ENCODE results near the gene TWF2. TPM values are rescaled to one million over a fixed set of nuclear protein-coding genes. Genes with fewer than 3 reads are reported as not detected.

TWF2 gene
- polyA plus RNA-seq, 1 donor from 2014 or later: 61.7 TPM

- H3K4me3 ChIP-seq (ENCODE audit: low read length): no peak overlapping the region
- H3K4me2 ChIP-seq (ENCODE audit: low read length): no peak overlapping the region
- no peaks in the 10 kb centered on the region for H4K20me1 ChIP-seq (ENCODE audit: insufficient read depth)
- no peaks in the 10 kb centered on the region for H3K9me2 ChIP-seq (ENCODE audit: insufficient read depth, low read length)
- no peak overlapping the region for H3K9ac ChIP-seq (ENCODE audit: low read length)
- no peak for TF ChIP-seq EP300 (conservative IDR thresholded peaks at IDR 0.05; ENCODE audit: poor library complexity, severe bottlenecking)
- TF ChIP-seq, protein P1, sequence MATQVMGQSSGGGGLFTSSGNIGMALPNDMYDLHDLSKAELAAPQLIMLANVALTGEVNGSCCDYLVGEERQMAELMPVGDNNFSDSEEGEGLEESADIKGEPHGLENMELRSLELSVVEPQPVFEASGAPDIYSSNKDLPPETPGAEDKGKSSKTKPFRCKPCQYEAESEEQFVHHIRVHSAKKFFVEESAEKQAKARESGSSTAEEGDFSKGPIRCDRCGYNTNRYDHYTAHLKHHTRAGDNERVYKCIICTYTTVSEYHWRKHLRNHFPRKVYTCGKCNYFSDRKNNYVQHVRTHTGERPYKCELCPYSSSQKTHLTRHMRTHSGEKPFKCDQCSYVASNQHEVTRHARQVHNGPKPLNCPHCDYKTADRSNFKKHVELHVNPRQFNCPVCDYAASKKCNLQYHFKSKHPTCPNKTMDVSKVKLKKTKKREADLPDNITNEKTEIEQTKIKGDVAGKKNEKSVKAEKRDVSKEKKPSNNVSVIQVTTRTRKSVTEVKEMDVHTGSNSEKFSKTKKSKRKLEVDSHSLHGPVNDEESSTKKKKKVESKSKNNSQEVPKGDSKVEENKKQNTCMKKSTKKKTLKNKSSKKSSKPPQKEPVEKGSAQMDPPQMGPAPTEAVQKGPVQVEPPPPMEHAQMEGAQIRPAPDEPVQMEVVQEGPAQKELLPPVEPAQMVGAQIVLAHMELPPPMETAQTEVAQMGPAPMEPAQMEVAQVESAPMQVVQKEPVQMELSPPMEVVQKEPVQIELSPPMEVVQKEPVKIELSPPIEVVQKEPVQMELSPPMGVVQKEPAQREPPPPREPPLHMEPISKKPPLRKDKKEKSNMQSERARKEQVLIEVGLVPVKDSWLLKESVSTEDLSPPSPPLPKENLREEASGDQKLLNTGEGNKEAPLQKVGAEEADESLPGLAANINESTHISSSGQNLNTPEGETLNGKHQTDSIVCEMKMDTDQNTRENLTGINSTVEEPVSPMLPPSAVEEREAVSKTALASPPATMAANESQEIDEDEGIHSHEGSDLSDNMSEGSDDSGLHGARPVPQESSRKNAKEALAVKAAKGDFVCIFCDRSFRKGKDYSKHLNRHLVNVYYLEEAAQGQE (IDR thresholded peaks at IDR 0.05; ENCODE audit: borderline replicate concordance): no peak
- no peak for TF ChIP-seq RAD21 (conservative IDR thresholded peaks at IDR 0.05)
- TF ChIP-seq POLR2AphosphoS5 (IDR thresholded peaks at IDR 0.05): no peak
- TF ChIP-seq, protein P2, sequence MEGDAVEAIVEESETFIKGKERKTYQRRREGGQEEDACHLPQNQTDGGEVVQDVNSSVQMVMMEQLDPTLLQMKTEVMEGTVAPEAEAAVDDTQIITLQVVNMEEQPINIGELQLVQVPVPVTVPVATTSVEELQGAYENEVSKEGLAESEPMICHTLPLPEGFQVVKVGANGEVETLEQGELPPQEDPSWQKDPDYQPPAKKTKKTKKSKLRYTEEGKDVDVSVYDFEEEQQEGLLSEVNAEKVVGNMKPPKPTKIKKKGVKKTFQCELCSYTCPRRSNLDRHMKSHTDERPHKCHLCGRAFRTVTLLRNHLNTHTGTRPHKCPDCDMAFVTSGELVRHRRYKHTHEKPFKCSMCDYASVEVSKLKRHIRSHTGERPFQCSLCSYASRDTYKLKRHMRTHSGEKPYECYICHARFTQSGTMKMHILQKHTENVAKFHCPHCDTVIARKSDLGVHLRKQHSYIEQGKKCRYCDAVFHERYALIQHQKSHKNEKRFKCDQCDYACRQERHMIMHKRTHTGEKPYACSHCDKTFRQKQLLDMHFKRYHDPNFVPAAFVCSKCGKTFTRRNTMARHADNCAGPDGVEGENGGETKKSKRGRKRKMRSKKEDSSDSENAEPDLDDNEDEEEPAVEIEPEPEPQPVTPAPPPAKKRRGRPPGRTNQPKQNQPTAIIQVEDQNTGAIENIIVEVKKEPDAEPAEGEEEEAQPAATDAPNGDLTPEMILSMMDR (IDR thresholded peaks at IDR 0.05; ENCODE audit: poor library complexity, severe bottlenecking): no peak
- no peak overlapping the region for H3K27ac ChIP-seq (ENCODE audit: low read length)
- H3K79me2 ChIP-seq (replicated peaks; ENCODE audit: insufficient read depth, low read length): no peaks in the 10 kb centered on the region
- H3K9me3 ChIP-seq (ENCODE audit: low read length): no peaks in the 10 kb centered on the region
- H3F3A ChIP-seq (ENCODE audit: insufficient read depth, low read length, poor library complexity, severe bottlenecking): no peaks in the 10 kb centered on the region
- H2AFZ ChIP-seq (ENCODE audit: low read depth, low read length): no peak overlapping the region
- no peaks in the 10 kb centered on the region for H3K36me3 ChIP-seq (ENCODE audit: insufficient read depth, low read length)
- peaks cover 35% of the 10 kb centered on the region for H3K27me3 ChIP-seq (ENCODE audit: insufficient read depth, low read depth, low read length)
Observed at GRCh38 chr3:52246728-52247408, 7.9 kb upstream of the TWF2 start.

GRCh38 chr3:52246264-52246620 lies 7.3 kb upstream of the TWF2 start:
- Histone ChIP-seq H3K9me3 (ENCODE audit: low read length) (no peaks in the 10 kb centered on the region), H3F3A (ENCODE audit: insufficient read depth, low read length, poor library complexity, severe bottlenecking) (no peaks in the 10 kb centered on the region), H2AFZ (ENCODE audit: low read depth, low read length) (no peak overlapping the region), H3K79me2 (replicated peaks; ENCODE audit: insufficient read depth, low read length) (no peaks in the 10 kb centered on the region), H3K9me2 (ENCODE audit: insufficient read depth, low read length) (no peaks in the 10 kb centered on the region), H3K27ac (ENCODE audit: low read length) (no peak overlapping the region), H3K9ac (ENCODE audit: low read length) (no peak overlapping the region), H3K36me3 (ENCODE audit: insufficient read depth, low read length) (no peaks in the 10 kb centered on the region), H3K4me3 (ENCODE audit: low read length) (peak overlapping the region; percentile 45), H3K4me2 (ENCODE audit: low read length) (no peak overlapping the region), H4K20me1 (ENCODE audit: insufficient read depth) (no peaks in the 10 kb centered on the region), H3K27me3 (ENCODE audit: insufficient read depth, low read depth, low read length) (peaks cover 35% of the 10 kb centered on the region)
- no peak for TF ChIP-seq POLR2AphosphoS5 (IDR thresholded peaks at IDR 0.05)
- TF ChIP-seq TAF1 (IDR thresholded peaks at IDR 0.05; ENCODE audit: low read depth): no peak
- no peak for TF ChIP-seq SMC3 (conservative IDR thresholded peaks at IDR 0.05; ENCODE audit: poor library complexity)
- TF ChIP-seq EP300 (conservative IDR thresholded peaks at IDR 0.05; ENCODE audit: poor library complexity, severe bottlenecking): no peak
- TF ChIP-seq, protein P2 (IDR thresholded peaks at IDR 0.05; ENCODE audit: poor library complexity, severe bottlenecking): no peak
- TF ChIP-seq, protein P1 (IDR thresholded peaks at IDR 0.05; ENCODE audit: borderline replicate concordance): no peak
- TF ChIP-seq MXI1 (conservative IDR thresholded peaks at IDR 0.05; ENCODE audit: poor library complexity, severe bottlenecking): no peak
- no peak for TF ChIP-seq EZH2 (IDR thresholded peaks at IDR 0.05; ENCODE audit: borderline replicate concordance, insufficient read depth, low read length, poor library complexity, severe bottlenecking)
- no peak for TF ChIP-seq RAD21 (conservative IDR thresholded peaks at IDR 0.05)

All from neural cell (in vitro differentiated cells).